Astrocyte (in vitro differentiated cells and primary cell): Measurements from ENCODE around the gene F5.

Experiments used
- EZH2 ChIP-seq: IDR thresholded peaks from 2 replicates; pipeline ENCODE4 v1.6.1; 2012; ENCODE audit warnings: mild to moderate bottlenecking, low read length, inconsistent platforms; ENCODE audit not compliant: insufficient read depth
- TF ChIP-seq, protein P1 (sequence below): IDR thresholded peaks from 2 replicates; pipeline ENCODE4 v1.5.1; 2011; ENCODE audit warnings: low read depth, mild to moderate bottlenecking, inconsistent platforms, low read length, moderate library complexity; ENCODE audit not compliant: insufficient read depth

- TF ChIP-seq EZH2, result no peak
- TF ChIP-seq, protein P1, sequence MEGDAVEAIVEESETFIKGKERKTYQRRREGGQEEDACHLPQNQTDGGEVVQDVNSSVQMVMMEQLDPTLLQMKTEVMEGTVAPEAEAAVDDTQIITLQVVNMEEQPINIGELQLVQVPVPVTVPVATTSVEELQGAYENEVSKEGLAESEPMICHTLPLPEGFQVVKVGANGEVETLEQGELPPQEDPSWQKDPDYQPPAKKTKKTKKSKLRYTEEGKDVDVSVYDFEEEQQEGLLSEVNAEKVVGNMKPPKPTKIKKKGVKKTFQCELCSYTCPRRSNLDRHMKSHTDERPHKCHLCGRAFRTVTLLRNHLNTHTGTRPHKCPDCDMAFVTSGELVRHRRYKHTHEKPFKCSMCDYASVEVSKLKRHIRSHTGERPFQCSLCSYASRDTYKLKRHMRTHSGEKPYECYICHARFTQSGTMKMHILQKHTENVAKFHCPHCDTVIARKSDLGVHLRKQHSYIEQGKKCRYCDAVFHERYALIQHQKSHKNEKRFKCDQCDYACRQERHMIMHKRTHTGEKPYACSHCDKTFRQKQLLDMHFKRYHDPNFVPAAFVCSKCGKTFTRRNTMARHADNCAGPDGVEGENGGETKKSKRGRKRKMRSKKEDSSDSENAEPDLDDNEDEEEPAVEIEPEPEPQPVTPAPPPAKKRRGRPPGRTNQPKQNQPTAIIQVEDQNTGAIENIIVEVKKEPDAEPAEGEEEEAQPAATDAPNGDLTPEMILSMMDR, result no peak
Observed at GRCh38 chr1:169588785-169589485, 2.7 kb upstream of the F5 start.
